ENCODE data around the gene OGT.

Gene OGT

DNA sequence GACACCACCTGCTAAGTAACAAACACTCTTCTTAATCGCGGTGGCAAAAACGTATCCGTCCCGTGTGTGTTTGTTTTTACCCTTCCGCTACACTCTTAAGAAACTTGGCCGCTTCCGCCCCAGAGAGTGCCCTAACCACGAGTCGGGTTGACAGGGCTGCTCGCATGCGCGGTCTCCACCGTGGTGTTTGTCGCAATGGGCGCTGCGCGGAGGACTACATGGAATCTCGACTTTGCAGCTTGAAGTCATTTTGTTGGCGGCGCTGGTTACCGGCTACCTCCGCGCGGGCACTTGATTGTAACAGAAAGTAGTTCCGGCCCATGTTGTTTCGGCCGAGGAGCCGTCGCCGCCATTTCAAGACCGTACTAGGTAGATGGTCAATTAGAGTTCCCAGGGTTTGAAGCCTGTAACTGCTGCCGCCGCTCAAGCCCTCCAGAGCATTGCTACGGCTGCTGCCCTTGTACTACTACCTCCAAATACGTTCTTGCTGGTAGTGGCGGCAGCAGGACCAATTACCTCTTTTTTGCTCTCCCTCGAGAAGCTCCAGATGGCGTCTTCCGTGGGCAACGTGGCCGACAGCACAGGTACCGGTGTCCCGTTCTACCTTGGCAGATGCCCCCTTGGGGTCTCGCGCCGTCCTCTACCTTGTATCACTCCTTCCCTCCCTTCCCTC is at the start of gene OGT:
Gene OGT (plus strand): TSS at position 352 of the 673 bp plus-strand sequence. CDS start 196 bp downstream, at position 548.
- Histone ChIP-seq H3K27ac (ENCODE audit: extremely low read depth, low read depth, low read length) (peak within 1 kb of the TSS; percentile 75), H3K4me1 (ENCODE audit: control insufficient read depth, insufficient read depth, low read length) (peaks cover 3% of the 10 kb centered on the region), H3K36me3 (ENCODE audit: control insufficient read depth in 2 of 2, insufficient read depth in 1 of 2, low read length in 2 of 2) (peaks cover 0 to 3% of the 10 kb centered on the region in 2 experiments), H3K4me3 (ENCODE audit: low read depth, low read length) (peak within 1 kb of the TSS; percentile 52), H3K9me3 (ENCODE audit: control insufficient read depth, insufficient read depth, low read depth, low read length) (no peaks in the 10 kb centered on the region)
- POLR2A ChIA-PET: interaction anchor here (0.6 to 2.7 kb wide), 11 partner anchors 9 to 351 kb away, joined by 3 to 16 read pairs (median 5); partner anchors contain the start of gene TAF1
- CTCF ChIA-PET: interaction anchor here (0.6 to 1.0 kb wide), 3 partner anchors 17 to 85 kb away, joined by 3 to 5 read pairs (median 4); no protein-coding TSS in a partner anchor
- TF ChIP-seq ZNF114 (tag by site-specific recombination; IDR thresholded peaks at IDR 0.05) (no peak), ZNF19 (tag by site-specific recombination; IDR thresholded peaks at IDR 0.05; ENCODE audit: low read depth) (peak; percentile 41; the same call in 1 of the 2 replicates), ZNF830 (tag by site-specific recombination; IDR thresholded peaks at IDR 0.05; ENCODE audit: low read depth) (no peak), ZBTB21 (tag by site-specific recombination; IDR thresholded peaks at IDR 0.05) (peak; percentile 66; the same call in 1 of the 2 replicates), HOXC10 (CRISPR knock-in tag; IDR thresholded peaks at IDR 0.05) (peak; percentile 92; the same call in 1 of the 2 replicates), ZBTB20 (tag by site-specific recombination; IDR thresholded peaks at IDR 0.05) (peak; percentile 56), ZNF354C (tag by site-specific recombination; IDR thresholded peaks at IDR 0.05; ENCODE audit: borderline replicate concordance, low read depth) (no peak), ZNF548 (tag by site-specific recombination; IDR thresholded peaks at IDR 0.05) (0 out of 2 replicates have a peak, but pooled peaks have one; percentile 11), ZFHX2 (tag by site-specific recombination; conservative IDR thresholded peaks at IDR 0.05) (no peak), TCF7L2 (IDR thresholded peaks at IDR 0.05; ENCODE audit: borderline replicate concordance, low read depth, low read length) (no peak), ZNF473 (tag by site-specific recombination; IDR thresholded peaks at IDR 0.05) (no peak), ZNF660 (tag by site-specific recombination; IDR thresholded peaks at IDR 0.05) (peak; percentile 98), ZNF747 (tag by site-specific recombination; IDR thresholded peaks at IDR 0.05) (no peak), ZNF621 (tag by site-specific recombination; IDR thresholded peaks at IDR 0.05) (no peak), ZNF521 (tag by site-specific recombination; IDR thresholded peaks at IDR 0.05) (no peak), ZNF530 (tag by site-specific recombination; IDR thresholded peaks at IDR 0.05; ENCODE audit: low read depth) (no peak), ZNF350 (tag by site-specific recombination; IDR thresholded peaks at IDR 0.05) (no peak), ZNF133 (tag by site-specific recombination; IDR thresholded peaks at IDR 0.05) (no peak), ZBTB6 (tag by site-specific recombination; IDR thresholded peaks at IDR 0.05) (peak; percentile 60), ZNF416 (tag by site-specific recombination; IDR thresholded peaks at IDR 0.05) (no peak)
- TF ChIP-seq, protein P1, sequence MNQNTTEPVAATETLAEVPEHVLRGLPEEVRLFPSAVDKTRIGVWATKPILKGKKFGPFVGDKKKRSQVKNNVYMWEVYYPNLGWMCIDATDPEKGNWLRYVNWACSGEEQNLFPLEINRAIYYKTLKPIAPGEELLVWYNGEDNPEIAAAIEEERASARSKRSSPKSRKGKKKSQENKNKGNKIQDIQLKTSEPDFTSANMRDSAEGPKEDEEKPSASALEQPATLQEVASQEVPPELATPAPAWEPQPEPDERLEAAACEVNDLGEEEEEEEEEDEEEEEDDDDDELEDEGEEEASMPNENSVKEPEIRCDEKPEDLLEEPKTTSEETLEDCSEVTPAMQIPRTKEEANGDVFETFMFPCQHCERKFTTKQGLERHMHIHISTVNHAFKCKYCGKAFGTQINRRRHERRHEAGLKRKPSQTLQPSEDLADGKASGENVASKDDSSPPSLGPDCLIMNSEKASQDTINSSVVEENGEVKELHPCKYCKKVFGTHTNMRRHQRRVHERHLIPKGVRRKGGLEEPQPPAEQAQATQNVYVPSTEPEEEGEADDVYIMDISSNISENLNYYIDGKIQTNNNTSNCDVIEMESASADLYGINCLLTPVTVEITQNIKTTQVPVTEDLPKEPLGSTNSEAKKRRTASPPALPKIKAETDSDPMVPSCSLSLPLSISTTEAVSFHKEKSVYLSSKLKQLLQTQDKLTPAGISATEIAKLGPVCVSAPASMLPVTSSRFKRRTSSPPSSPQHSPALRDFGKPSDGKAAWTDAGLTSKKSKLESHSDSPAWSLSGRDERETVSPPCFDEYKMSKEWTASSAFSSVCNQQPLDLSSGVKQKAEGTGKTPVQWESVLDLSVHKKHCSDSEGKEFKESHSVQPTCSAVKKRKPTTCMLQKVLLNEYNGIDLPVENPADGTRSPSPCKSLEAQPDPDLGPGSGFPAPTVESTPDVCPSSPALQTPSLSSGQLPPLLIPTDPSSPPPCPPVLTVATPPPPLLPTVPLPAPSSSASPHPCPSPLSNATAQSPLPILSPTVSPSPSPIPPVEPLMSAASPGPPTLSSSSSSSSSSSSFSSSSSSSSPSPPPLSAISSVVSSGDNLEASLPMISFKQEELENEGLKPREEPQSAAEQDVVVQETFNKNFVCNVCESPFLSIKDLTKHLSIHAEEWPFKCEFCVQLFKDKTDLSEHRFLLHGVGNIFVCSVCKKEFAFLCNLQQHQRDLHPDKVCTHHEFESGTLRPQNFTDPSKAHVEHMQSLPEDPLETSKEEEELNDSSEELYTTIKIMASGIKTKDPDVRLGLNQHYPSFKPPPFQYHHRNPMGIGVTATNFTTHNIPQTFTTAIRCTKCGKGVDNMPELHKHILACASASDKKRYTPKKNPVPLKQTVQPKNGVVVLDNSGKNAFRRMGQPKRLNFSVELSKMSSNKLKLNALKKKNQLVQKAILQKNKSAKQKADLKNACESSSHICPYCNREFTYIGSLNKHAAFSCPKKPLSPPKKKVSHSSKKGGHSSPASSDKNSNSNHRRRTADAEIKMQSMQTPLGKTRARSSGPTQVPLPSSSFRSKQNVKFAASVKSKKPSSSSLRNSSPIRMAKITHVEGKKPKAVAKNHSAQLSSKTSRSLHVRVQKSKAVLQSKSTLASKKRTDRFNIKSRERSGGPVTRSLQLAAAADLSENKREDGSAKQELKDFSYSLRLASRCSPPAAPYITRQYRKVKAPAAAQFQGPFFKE (tag by site-specific recombination; IDR thresholded peaks at IDR 0.05; ENCODE audit: borderline replicate concordance): no peak
- TF ChIP-seq, protein P2, sequence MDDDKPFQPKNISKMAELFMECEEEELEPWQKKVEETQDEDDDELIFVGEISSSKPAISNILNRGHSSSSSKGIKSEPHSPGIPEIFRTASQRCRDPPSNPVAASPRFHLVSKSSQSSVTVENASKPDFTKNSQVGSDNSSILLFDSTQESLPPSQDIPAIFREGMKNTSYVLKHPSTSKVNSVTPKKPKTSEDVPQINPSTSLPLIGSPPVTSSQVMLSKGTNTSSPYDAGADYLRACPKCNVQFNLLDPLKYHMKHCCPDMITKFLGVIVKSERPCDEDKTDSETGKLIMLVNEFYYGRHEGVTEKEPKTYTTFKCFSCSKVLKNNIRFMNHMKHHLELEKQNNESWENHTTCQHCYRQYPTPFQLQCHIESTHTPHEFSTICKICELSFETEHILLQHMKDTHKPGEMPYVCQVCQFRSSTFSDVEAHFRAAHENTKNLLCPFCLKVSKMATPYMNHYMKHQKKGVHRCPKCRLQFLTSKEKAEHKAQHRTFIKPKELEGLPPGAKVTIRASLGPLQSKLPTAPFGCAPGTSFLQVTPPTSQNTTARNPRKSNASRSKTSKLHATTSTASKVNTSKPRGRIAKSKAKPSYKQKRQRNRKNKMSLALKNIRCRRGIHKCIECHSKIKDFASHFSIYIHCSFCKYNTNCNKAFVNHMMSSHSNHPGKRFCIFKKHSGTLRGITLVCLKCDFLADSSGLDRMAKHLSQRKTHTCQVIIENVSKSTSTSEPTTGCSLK (tag by site-specific recombination; IDR thresholded peaks at IDR 0.05): no peak
- TF ChIP-seq, protein P3, sequence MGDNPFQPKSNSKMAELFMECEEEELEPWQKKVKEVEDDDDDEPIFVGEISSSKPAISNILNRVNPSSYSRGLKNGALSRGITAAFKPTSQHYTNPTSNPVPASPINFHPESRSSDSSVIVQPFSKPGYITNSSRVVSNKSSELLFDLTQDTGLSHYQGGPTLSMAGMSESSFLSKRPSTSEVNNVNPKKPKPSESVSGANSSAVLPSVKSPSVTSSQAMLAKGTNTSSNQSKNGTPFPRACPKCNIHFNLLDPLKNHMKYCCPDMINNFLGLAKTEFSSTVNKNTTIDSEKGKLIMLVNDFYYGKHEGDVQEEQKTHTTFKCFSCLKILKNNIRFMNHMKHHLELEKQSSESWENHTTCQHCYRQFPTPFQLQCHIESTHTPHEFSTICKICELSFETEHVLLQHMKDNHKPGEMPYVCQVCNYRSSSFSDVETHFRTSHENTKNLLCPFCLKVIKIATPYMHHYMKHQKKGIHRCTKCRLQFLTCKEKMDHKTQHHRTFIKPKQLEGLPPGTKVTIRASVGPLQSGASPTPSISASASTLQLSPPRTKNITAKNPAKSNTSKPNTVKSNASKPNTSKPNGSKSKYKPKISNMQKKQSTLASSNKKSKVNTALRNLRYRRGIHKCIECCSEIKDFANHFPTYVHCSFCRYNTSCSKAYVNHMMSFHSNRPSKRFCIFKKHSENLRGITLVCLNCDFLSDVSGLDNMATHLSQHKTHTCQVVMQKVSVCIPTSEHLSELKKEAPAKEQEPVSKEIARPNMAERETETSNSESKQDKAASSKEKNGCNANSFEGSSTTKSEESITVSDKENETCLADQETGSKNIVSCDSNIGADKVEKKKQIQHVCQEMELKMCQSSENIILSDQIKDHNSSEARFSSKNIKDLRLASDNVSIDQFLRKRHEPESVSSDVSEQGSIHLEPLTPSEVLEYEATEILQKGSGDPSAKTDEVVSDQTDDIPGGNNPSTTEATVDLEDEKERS (tag by site-specific recombination; IDR thresholded peaks at IDR 0.05): peak; percentile 86; the same call in 1 of the 2 replicates

Measured in HEK293 (cell line).